ENCODE results near the gene UBR2.

GRCh38 chr6:42598300-42598699, 34.5 kb downstream of the UBR2 start:
- no peak for TF ChIP-seq CTCF (IDR thresholded peaks at IDR 0.05)
- TF ChIP-seq POLR2A (IDR thresholded peaks at IDR 0.05): no peak
- no peak for TF ChIP-seq POLR2AphosphoS5 (IDR thresholded peaks at IDR 0.05)
- TF ChIP-seq EP300 (IDR thresholded peaks at IDR 0.05; ENCODE audit: low read depth): no peak
